Measurements from ENCODE around the gene LAPTM5.

Gene LAPTM5

DNA sequence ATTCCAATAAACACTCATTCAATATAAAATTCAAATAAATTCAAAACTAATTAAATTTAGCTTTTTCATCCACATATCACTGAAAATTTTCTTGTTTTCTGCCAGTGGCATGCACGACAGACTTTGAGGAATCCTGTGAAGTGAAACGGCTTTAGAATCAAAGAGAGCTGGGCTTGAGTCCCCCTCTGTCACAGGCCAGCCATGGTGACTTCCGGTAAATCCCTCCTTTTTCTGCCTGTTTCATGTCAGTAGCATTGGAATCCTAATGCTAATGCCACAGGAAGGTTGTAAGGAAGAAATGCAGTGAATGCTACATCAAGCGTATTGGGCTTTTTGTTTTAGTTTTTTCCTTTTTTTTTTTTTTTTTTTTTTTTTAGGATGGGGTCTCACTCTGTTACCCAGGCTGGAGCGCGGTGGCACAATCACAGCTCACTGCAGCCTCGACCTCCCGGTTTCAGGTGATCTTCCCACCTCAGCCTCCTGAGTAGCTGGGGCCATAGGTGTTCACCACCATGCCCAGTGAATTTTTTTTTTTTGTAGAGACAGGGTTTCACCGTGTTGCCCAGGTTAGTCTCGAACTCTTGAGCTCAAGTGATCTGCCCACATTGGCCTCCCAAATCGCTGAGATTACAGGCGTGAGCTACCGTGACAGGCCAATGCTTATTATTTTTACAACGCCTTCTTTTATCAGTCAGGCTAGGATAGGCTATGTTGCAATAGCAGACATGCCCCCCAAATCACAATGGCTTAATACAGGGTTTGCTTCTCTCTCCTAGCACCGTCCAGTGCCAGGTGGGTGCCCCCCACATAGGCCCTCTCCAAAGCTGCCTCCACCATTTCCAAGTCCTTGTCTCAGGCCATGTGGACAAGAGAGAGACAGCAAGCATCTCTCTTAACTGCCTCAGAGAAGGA lies 30.5 kb downstream of the LAPTM5 start:
- no peak for DNase-seq

DNA sequence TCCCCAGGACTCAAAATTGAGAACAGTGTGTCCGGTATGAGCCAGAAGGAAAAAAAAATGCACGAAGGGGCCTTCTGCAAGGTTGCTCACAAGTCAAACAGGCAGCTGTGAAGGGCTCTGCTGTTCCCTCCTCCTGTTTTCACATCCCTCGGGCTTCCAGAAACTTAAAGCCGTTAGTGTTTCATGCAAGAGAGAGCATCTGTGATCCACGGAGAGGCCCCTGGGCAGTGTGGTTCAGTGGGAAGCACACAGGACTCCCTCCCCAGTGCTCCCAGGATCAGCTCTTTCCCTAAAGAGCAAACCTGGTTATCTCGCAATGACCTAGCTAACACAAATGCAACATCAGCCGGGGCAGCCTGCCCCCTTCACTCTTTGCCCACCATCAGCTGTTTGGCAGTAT lies 31.3 kb downstream of the LAPTM5 start:
- no peak for DNase-seq

DNA sequence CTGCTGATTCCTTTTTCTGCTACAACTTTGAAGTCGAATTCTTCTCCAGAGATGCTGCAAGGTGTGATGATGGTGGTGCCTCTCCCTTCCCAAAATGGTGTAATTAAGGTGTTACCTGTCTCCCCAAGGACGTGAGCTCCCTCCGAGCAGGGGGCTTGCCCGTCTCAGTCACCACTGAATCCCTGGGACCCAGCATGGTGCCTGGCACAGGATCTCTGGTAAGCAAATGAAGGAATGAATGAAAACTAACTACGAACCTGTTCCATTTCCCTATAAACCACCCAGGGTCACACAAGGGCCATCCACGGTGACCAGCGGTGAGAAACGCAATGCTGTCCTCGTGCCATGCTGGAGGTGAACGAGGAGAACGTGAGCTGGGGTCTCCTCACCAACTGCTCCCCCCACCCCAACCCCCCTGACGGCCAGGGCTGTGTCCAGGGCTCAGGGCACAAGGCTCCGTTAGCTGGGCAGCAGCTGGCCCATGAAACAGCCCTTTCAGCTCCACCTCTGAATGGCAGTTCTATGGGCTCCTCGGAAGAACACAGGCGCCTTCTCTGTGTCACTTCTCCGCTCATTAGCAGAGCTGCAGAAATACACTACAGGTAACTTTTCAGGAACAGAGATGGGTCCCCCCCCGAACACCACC lies 32.0 kb downstream of the LAPTM5 start:
- no peak for DNase-seq

DNA sequence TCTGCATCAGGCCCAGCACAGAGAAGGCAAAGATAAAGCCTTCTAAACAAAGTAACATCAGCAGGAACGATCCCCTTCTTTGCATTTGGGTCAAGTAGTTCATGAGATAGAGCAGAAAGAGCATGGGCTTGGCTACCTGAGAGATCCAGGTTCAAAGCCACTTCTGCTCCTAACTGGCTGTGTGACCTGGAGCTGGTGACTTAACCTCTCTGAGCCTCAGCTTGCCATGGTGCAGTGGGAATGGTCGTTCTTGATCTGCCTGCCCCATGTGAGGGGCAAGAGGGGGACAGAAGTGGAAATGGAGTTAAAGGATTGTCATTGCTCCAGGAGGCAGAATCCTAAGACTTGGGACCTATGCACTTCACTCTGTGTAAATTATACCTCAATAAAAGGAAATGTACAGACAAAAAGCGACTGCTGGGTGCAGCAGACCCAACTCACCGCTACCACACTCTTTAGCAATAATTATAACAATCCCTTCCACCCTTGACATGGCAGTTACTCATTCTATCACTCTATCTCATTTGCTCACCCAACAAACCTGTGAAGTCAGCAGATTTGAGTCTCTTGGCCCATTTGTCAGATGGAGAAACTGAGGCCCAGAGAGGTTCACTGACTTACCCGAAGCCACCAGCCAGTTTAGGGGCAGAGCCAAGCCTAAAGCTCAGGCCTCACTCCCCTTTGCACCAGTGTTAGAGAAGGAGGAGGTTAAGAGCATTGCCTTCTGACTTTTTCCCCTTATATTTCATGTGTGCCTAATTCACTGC lies 32.7 kb downstream of the LAPTM5 start:
- no peak for DNase-seq

DNA sequence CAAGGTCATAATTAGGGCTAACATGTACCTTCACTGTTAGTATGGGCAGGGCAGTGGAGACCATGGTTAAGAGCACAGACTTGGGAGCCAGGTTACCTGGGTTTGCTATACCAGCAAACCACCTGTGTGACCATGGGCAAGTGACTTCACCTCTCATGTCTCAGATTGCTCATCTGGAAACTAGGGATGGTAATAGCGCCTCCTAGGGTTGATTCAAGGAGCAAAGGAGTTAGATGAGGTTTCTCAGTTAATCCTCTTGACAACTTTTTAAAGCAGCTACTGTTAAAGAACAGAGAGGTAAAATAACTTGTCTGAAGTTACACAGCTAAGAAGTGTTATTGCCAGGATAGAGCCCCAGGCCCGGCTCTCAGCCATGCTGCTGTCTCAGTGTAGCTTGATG lies 33.4 kb downstream of the LAPTM5 start:
- DNase-seq, result no peak

DNA sequence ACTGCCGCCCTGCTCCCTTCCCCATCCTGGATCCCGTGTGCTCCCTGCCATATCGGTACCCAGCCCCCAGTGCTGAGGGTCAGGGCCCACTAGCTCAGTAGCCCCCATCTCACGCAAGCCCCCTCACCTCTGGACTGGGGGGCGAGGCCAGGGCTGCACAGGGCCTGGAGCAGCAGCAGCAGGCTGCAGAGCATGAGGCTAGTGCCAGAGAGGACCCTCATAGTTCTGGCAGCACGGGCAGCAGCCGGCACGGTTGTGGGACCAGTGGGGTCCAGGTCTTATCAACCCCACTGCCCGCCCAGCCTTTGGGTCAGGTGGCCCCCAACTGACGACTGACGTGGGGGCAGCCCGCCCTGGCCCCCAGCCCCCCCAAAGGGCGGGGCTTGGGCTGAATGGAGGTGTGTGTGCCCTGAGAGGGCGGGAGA lies 34.2 kb downstream of the LAPTM5 start, which contains the start of gene MATN1:
TSS of gene MATN1 (minus strand) at position 255 of the 425 bp plus-strand sequence. CDS start at position 221, 34 bp downstream.
- DNase-seq, result no peak

DNA sequence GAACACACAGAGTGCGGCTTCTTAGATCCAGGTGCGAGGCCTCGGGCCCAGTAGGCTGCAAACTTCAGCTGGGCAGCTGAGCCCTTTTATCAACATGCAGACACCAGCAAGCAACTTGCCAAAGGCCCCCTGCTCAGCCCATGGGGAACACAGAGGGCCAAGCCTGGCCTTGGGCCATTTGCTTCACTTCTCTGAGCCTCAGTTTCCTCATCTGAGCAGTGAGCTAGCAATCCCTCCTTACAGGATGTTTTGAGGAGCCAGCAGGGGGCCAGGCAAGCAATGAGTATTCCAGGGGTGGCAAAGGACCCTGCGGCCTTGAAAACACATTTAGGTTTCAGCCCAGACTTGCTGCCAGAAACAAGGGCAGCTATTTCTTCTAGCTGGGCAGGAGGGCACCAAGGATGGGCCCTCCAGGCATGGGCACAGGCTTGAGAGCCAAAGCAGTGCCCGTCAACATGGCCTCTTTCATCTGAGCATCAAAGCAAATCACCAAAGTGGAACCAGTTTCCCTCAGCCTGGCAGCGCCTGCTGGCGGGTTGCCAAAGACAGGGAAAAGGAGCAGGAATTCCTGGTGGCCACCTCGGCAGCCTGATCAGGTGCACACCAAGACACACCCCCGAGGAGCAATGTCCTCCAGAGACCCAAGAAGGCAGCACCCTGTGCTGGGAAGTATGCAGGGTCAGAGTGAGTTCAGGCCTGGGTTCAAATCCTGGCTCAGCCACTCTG lies 35.6 kb downstream of the LAPTM5 start:
- no peak for DNase-seq

DNA sequence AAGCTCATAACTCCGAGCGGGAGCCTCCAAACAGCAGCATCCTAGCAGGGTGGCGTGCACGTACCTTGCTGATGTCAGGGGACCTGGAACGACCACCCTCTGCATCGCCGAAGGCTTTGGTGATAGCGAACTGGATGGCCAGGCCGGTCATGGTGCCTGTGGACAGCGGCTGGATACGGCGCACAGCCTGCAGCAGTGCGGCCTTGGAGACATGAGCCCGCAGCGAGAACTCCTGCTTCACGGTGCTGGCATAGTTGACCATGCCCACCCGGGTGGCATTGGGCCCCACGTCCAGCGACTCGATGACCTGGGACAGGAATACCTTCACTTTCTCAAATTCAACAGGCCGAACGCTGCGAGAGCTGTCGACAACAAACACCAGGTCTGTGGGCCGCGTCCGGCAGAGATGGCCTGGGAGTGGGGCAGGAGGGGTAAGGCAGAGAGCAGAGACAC lies 36.2 kb downstream of the LAPTM5 start:
- no peak for DNase-seq

DNA sequence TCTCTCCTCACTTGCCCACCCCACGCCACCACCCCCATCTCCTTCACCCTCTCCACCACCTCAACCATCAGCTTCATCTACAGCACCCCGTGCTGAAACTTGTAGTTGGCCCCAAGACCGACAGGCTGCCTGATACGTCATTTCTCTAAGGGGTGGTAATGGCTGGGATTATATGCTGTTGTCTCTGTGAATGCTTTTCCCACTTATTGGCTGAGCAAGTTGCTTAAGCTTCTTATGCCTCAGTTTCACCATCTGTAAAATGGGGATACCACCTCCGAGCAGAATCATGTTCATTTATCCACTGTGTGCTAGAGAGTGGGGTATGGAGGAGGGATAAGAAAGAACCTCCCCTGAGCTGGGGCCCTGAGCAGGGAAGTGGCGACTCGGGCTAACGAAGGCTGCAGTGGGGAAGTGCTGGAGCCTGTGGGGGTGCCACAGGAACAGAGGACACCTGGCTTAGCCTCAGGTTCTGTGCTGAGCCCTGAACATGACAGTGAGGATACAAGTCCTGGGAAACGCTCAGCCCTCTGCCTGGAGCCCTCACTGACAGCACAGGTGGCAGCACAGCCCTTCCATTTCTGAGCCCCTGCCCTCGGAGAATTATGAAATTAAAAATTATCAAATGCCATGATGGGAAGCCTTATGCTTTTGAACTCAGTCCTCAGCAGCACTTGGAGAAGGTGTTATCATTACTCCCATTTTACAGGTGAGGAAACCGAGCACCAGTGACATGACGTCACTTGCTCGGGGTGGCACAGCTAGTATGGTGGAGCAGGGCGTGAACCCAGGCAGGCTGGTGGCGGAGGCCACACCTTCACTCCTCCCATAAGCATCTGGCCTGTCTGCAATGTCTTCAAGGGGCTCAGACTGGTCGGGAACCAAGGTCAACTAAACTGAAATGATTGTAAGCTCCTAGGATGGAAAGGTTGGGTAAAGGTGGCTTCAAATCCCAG lies 37.0 kb downstream of the LAPTM5 start:
- DNase-seq, result no peak

DNA sequence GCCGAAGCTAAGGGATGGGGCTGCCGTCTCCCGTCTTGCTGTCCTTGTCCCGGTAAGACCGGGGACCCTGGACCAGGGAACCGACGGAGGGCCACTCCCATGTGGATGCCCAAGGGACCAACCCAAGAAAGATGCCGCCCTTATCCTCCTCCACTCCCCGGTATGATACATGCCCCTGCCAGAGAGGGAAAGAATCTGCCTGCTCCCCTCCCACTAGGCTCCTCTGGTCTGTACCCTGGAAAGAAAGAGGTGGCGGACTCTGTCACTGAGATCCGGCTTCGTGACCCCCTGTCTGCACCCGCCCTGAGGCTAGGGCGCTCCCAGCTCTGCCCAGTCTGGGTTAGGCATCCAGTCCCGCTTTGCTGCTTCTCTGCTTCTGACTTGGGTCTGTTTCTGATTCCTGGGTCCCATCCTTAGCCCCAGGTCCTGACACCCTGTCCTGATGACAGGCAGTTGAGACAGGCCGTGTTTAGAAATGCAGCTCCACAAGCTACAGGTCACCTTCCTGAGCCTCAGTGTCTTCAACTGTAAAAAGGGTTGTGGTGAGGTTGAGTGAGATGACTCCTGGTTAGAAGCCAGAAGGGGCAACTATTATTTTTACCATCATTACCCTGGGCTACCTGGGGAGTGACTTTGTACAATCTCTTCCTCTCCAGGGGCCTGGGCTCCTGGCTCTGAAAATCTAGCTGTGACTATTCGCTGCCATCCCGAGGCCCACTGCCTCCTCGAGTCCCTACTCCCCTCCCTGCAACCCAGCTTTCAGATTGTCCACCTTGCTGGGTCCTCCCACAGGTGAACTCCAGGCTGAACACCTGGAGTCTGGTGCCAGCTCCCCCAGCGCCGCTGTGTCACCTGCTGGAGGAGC lies 37.9 kb downstream of the LAPTM5 start:
- DNase-seq, result no peak

DNA sequence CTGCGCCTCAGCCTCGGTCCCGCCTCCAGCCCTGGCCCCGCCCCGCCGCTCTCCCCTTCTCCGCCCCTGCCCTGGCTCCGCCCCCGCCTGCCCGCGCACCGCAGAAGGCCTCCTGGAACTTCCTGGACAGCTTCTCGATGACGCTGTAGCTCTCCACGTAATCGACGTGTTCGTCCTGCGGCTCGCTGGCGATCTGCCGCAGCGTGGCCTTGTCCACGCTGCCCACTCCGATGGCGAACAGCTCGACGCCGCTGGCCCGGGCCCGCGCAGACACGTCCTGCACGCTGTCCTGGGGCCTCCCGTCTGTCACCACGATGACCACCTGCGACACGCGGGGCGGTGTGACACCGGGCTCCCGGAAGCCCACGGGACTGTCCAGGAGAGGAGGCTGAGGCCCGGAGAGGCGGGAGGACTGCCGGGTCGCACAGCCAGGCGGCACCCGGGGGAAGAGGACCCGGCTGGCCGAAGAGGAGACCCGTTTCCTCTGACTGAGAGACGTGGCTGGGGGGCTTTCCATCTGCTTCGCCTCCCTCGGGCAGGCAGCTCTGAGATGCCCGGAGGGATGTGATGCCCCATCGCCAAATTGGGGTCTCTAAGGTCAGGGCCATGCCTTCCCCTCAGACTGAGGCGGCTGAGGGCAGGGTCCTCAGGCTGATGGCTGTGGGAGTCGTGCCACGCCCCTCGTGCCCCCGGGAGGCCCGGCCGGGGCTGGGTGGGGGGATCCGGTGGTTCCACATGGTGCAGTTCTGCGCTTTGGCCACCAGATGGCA lies 38.8 kb downstream of the LAPTM5 start:
- DNase-seq, result peak; percentile 50

DNA sequence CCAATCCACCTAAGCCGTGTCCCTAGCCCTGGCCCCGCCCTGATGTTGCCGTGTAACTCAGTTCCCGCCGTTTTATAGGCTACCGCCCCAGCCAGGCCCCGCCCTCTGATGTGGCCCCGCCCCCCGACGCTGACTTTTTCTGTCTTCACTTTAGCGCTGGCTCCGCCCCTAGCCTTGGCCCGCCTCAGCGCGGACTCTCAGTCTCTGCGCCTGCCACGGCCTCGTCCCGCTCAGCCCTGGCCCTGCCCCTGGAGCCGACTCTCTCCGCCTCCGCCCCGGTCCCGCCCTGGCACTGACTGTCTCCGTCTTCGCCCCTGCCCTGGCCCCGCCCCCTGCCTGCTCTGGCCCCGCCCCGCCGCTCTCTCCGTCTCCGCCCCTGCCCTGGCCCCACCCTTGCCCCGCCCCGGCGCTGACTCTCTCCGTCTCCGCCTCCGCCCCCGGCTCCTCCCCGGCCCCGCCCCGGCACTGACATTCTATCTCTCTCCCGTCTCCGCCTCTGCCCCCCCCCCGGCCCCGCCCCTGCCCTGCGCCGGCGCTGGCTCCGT lies 39.4 kb downstream of the LAPTM5 start:
- DNase-seq, result peak; percentile 85

DNA sequence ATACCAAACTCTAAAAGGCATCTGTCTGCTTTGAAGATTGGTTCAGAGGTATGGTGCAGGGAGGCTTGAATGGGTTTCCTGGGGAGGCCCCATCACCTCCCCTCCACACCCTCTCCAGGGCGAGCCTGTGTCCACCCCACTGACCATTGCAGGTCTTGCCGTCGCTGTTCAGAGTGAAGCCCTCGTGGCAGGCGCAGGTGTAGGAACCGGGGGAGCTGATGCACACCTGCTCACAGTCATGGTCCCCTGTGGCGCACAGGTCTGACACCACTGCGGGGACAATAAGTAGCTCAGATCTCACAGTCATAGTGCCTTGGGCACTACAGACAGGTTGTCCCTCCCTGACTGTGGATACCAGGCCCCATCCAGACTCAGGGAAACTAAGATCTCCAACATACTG lies 40.9 kb downstream of the LAPTM5 start:
- no peak for DNase-seq

DNA sequence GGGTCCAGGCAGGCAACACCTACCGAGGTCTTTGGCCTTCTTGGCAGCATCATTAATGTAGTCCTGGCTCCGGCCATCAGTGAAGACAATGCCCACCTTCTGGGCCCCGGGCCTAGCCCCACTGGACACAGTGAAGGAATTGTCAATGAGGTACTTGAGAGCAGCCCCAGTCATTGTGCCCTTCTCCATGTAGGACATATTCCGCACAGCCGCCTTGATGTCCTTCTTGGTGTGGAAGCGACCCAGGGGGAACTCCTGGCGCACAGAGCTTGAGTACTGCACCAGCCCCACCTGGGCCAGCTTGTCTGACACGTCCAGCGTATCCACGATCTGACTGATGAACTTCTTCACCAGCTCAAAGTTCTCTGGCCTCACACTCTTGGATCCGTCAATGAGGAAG lies 41.7 kb downstream of the LAPTM5 start:
- DNase-seq, result no peak

DNA sequence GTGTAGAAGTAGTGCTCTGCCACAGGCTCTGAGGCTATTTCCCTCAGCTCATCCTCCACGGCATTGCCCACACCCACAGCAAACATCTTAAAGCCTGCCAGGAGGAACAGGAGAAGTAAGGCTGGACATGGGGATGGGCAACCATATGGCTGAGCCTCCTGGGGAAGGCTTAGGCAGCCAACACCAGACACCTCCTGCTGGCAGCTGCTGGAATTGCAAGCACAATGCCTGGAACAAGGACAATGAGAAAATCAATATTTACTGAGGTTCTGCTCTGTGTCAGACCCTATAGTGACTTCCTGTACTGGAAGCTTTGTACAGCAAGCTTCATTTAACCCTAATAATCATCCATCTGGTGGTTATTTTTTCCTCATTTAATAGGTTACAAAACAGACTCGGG lies 42.4 kb downstream of the LAPTM5 start:
- no peak for DNase-seq

DNA sequence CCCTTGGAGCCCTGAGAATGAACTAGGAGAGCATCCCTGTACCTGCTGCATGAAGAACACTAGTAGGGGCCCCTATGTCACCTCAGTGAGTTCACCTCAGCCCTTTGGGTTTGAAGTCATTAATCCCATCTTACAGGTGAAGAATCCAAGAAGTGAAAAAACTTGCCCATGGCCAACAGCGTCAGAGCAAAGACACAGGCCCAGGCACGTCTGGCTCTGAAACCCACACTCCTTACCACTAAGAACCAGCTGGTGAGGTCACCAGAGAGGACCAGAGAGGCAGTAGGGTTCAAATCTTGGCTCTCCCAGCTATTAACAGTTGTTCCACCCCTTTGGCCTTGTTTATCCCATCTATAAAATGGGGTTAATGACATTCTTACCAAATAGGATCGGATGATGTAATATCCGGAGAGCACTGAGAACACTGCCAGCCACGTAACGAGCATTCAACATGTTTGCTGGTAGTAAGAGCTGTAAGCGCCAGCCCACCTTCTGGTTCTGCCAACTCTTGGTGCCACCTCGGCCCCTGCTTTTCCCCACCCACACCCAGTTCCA lies 43.0 kb downstream of the LAPTM5 start:
- DNase-seq, result no peak

DNA sequence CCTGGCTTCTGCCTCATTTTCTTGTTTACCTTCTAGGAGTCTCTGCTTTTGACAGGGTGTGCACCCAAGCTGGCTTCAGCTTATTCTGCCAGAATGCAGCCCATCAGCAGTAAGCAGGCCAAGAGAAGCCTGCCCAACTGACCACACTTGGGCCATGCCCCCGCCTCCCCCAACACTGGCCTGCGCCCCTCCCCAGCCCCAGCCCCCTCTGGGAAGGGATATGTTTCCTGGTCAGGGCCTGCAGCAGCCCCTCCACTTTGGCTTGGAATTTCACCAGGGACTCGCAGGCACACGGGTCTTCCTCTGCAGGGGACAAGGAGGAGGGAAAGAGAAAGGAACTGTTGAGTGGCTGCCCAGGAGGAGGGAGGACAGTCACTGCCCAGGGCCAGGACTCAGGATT lies 43.5 kb downstream of the LAPTM5 start:
- DNase-seq, result no peak

DNA sequence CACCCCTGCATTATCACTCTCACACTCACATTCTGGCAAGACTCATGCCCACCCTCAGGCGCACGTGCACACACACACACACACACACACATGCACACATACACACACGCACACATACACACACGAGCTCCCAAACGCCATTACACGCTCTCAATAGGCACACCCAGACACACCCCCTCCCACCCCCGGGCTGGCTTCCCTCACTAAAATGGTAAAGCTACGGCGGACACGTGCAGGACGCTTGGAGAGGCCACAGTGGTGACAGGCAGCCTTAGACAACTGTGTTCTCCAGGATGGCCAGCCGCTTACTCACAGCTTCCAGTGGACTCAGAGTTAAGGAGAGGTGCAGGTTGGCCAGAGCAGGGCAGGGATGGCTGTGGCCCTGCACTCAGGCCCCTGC lies 44.3 kb downstream of the LAPTM5 start:
- DNase-seq, result no peak

DNA sequence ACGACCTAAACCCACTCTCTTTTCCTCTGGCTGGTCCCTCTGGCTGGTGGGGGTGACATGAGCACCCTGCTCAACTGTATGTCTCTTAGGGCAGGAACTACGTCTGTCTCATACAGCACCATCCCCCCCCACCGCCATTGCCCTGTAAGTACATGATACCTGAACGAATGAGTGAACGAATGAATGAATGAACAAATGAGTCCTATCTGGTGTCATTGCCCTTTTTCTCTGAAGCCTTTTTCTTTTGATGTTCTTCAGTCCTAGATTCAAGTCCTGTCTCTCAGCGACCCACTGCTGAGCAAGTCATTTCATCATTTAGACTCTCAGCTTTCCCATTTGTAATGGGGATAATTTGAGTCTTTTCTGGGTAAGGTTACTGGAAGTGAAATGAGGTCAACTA lies 45.0 kb downstream of the LAPTM5 start:
- no peak for DNase-seq
